H9 (cell line): Measurements from ENCODE around the gene KRT6C. TPM values are rescaled to one million over a fixed set of nuclear protein-coding genes. Genes with fewer than 3 reads are reported as not detected.
"Not testable (repeated sequence)": the region's sequence is repeated elsewhere in the genome, so short reads cannot be mapped to it uniquely, and the experiment has no call there.

Source experiments
- DNase-seq: peaks from one replicate; pipeline ENCODE4 v3.0.0-alpha.2; 2017
- H2AFZ ChIP-seq: one replicate; pipeline ENCODE4 v1.6.1; 2013; ENCODE audit warnings: mild to moderate bottlenecking, low read length, control low read depth, moderate library complexity
- H2AK5ac ChIP-seq: 2 replicates; pipeline ENCODE4 v1.6.1; 2013; ENCODE audit warnings: low read length, control low read depth, mixed read lengths; ENCODE audit not compliant: insufficient read length
- H2BK120ac ChIP-seq: one replicate; pipeline ENCODE4 v1.6.1; 2013; ENCODE audit warnings: low read depth, mild to moderate bottlenecking, low read length, control low read depth, inconsistent platforms; ENCODE audit not compliant: poor library complexity, severe bottlenecking
- H2BK12ac ChIP-seq: 2 replicates; pipeline ENCODE4 v1.6.1; 2013; ENCODE audit warnings: low read length, control low read depth, mixed read lengths, low read depth; ENCODE audit not compliant: insufficient read length
- H2BK15ac ChIP-seq: 2 replicates; pipeline ENCODE4 v1.6.1; 2013; ENCODE audit warnings: low read depth, low read length, control low read depth
- H2BK20ac ChIP-seq: one replicate; pipeline ENCODE4 v1.6.1; 2013; ENCODE audit warnings: low read depth, mild to moderate bottlenecking, low read length, control low read depth, inconsistent platforms; ENCODE audit not compliant: poor library complexity, severe bottlenecking
- H2BK5ac ChIP-seq: 2 replicates; pipeline ENCODE4 v1.6.1; 2013; ENCODE audit warnings: low read length, control low read depth, mixed read lengths; ENCODE audit not compliant: insufficient read length
- H3K14ac ChIP-seq: 2 replicates; pipeline ENCODE4 v1.6.1; 2013; ENCODE audit warnings: low read length, control low read depth; ENCODE audit not compliant: insufficient read depth
- H3K18ac ChIP-seq: 2 replicates; pipeline ENCODE4 v1.6.1; 2013; ENCODE audit warnings: low read depth, mild to moderate bottlenecking, mixed read lengths, low read length, control low read depth; ENCODE audit not compliant: insufficient read length
- H3K23ac ChIP-seq: 2 replicates; pipeline ENCODE4 v1.6.1; 2013; ENCODE audit warnings: low read length, control low read depth, mixed read lengths, low read depth; ENCODE audit not compliant: insufficient read length
- H3K23me2 ChIP-seq: 2 replicates; pipeline ENCODE4 v1.6.1; 2013; ENCODE audit warnings: low read depth, mild to moderate bottlenecking, mixed read lengths, low read length, control low read depth; ENCODE audit not compliant: insufficient read length, poor library complexity, severe bottlenecking
- H3K27ac ChIP-seq: 2 replicates; pipeline ENCODE4 v1.5.1; 2013; ENCODE audit warnings: low read length, control low read depth, mixed read lengths, low read depth; ENCODE audit not compliant: insufficient read length
- H3K27me3 ChIP-seq: 2 replicates; pipeline ENCODE4 v1.6.1; 2013; ENCODE audit warnings: low read length, control low read depth, inconsistent platforms; ENCODE audit not compliant: insufficient read depth
- H3K4ac ChIP-seq: 2 replicates; pipeline ENCODE4 v1.6.1; 2013; ENCODE audit warnings: low read depth, mild to moderate bottlenecking, control low read depth, inconsistent platforms, low read length, moderate library complexity
- H3K4me1 ChIP-seq: 2 replicates; pipeline ENCODE4 v1.6.1; 2013; ENCODE audit warnings: low read length, control low read depth, inconsistent platforms; ENCODE audit not compliant: insufficient read depth
- H3K4me2 ChIP-seq: 2 replicates; pipeline ENCODE4 v1.6.1; 2013; ENCODE audit warnings: low read length, control low read depth, mixed read lengths; ENCODE audit not compliant: insufficient read length, insufficient read depth
- H3K56ac ChIP-seq: 2 replicates; pipeline ENCODE4 v1.6.1; 2013; ENCODE audit warnings: low read depth, mild to moderate bottlenecking, mixed read lengths, low read length, control low read depth; ENCODE audit not compliant: insufficient read length
- H3K79me1 ChIP-seq: 2 replicates; pipeline ENCODE4 v1.6.1; 2013; ENCODE audit warnings: low read depth, mild to moderate bottlenecking, moderate library complexity, low read length, control low read depth, inconsistent platforms; ENCODE audit not compliant: insufficient read depth, poor library complexity, severe bottlenecking
- H3K79me2 ChIP-seq: 2 replicates; pipeline ENCODE4 v1.6.1; 2013; ENCODE audit warnings: low read length, control low read depth, inconsistent platforms; ENCODE audit not compliant: insufficient read depth
- H3K9ac ChIP-seq: 2 replicates; pipeline ENCODE4 v1.6.1; 2013; ENCODE audit warnings: low read length, control low read depth, mixed read lengths; ENCODE audit not compliant: insufficient read length; ENCODE audit errors: extremely low read depth
- H3K9me3 ChIP-seq: one replicate; pipeline ENCODE4 v1.6.1; 2013; ENCODE audit warnings: low read depth, low read length, inconsistent platforms; ENCODE audit not compliant: control insufficient read depth
- H3T11ph ChIP-seq: one replicate; pipeline ENCODE4 v1.6.1; 2013; ENCODE audit warnings: mild to moderate bottlenecking, low read length, control low read depth, inconsistent platforms
- H4K20me1 ChIP-seq: one replicate; pipeline ENCODE4 v1.6.1; 2013; ENCODE audit not compliant: control insufficient read depth, insufficient read length, insufficient read depth
- H4K5ac ChIP-seq: 2 replicates; pipeline ENCODE4 v1.6.1; 2013; ENCODE audit warnings: low read depth, mild to moderate bottlenecking, mixed read lengths, low read length, control low read depth; ENCODE audit not compliant: insufficient read length
- H4K8ac ChIP-seq: replicated peaks from 2 replicates; pipeline ENCODE4 v1.6.1; 2013; ENCODE audit warnings: low read length, control low read depth, mixed read lengths, low read depth; ENCODE audit not compliant: insufficient read length
- H4K91ac ChIP-seq: 2 replicates; pipeline ENCODE4 v1.6.1; 2013; ENCODE audit warnings: low read depth, mild to moderate bottlenecking, moderate library complexity, mixed read lengths, low read length, control low read depth; ENCODE audit not compliant: insufficient read length
- H3K27ac Mint-ChIP-seq, 3 experiments: 2 replicates in 2 of 3; 3 replicates in 1 of 3; pipeline ENCODE4 v1.8.0; 2020 to 2021; ENCODE audit warnings: mixed read lengths in 3 of 3, mild to moderate bottlenecking in 1 of 3, moderate library complexity in 1 of 3
- H3K27me3 Mint-ChIP-seq: 2 replicates; pipeline ENCODE4 v1.8.0; 2021; ENCODE audit warnings: low read depth, mild to moderate bottlenecking, moderate library complexity, mixed read lengths
- H3K36me3 Mint-ChIP-seq, 3 experiments: 2 replicates in 2 of 3; 3 replicates in 1 of 3; pipeline ENCODE4 v1.8.0; 2020 to 2021; ENCODE audit warnings: low read depth in 3 of 3, mixed read lengths in 3 of 3; ENCODE audit not compliant: insufficient read depth in 1 of 3
- H3K4me1 Mint-ChIP-seq, 2 experiments: 2 replicates each; pipeline ENCODE4 v1.8.0; 2020; ENCODE audit warnings: mixed read lengths in 2 of 2
- H3K4me3 Mint-ChIP-seq, 2 experiments: 2 replicates in 1 of 2; 3 replicates in 1 of 2; pipeline ENCODE4 v1.8.0; 2020 to 2021; ENCODE audit warnings: mild to moderate bottlenecking in 2 of 2, mixed read lengths in 2 of 2, moderate library complexity in 1 of 2
- H3K9me3 Mint-ChIP-seq, 2 experiments: 2 replicates in 1 of 2; 3 replicates in 1 of 2; pipeline ENCODE4 v1.8.0; 2020; ENCODE audit warnings: mild to moderate bottlenecking in 2 of 2, mixed read lengths in 2 of 2, moderate library complexity in 1 of 2
- CTCF ChIP-seq: fragments of 200-600 bp; sonication (generic); conservative IDR thresholded peaks from 3 replicates; pipeline ENCODE4 v1.8.0; 2021; ENCODE audit warnings: antibody characterized with exemption, mild to moderate bottlenecking
- WGBS: extraction: QIAGEN DNeasy Blood & Tissue Kit; methylation state at CpG from one replicate; pipeline ENCODE4 v1.1.7; 2013; ENCODE audit warnings: missing lambda C conversion rate, low lambda C conversion rate, mixed read lengths; ENCODE audit not compliant: insufficient read length; ENCODE audit errors: extremely low coverage; 5-methylcytosine and 5-hydroxymethylcytosine counted together
- total RNA-seq: library from RNA; stranded (reverse); gene quantifications from 2 replicates; pipeline ENCODE4 v1.2.1, GENCODE V29; 2021

Gene KRT6C
- total RNA-seq, 1 experiment from 2014 or later, result not detected

- no peak overlapping the region for H2BK15ac ChIP-seq
- H3K9me3 ChIP-seq, result no peaks in the 10 kb centered on the region
- H3K23me2 ChIP-seq, result no peaks in the 10 kb centered on the region
- no peaks in the 10 kb centered on the region for H3K79me2 ChIP-seq
- H3K27ac Mint-ChIP-seq, result no peak overlapping the region
- no peaks in the 10 kb centered on the region for H3K27me3 ChIP-seq
- no peaks in the 10 kb centered on the region for H4K20me1 ChIP-seq
- no peak overlapping the region for H2BK20ac ChIP-seq
- H4K91ac ChIP-seq, result no peak overlapping the region
- no peaks in the 10 kb centered on the region for H3K4me1 ChIP-seq
- no peak overlapping the region for H2BK5ac ChIP-seq
- no peak overlapping the region for H2BK120ac ChIP-seq
- no peaks in the 10 kb centered on the region; the same call in 1 of the 2 replicates for H3K27me3 Mint-ChIP-seq
- H3K4me1 Mint-ChIP-seq, result peaks cover 8 to 15% of the 10 kb centered on the region in 2 experiments
- 0 out of 5 replicates have a peak, but pooled peaks cover 0 to 3% of the 10 kb centered on the region in 2 experiments for H3K9me3 Mint-ChIP-seq
- no peak overlapping the region for H3K4me2 ChIP-seq
- WGBS, result no CpG with 5 or more reads among the region's 7 CpGs
- no peak overlapping the region for H3K4me3 Mint-ChIP-seq
- H2BK12ac ChIP-seq, result no peak overlapping the region
- H3K9ac ChIP-seq, result no peak overlapping the region
- no peaks in the 10 kb centered on the region for H3K36me3 Mint-ChIP-seq
- no peaks in the 10 kb centered on the region for H3K79me1 ChIP-seq
- H3T11ph ChIP-seq, result no peak overlapping the region
- H3K56ac ChIP-seq, result no peak overlapping the region
- H4K8ac ChIP-seq, result no peak overlapping the region
- H2AFZ ChIP-seq, result no peak overlapping the region
- H3K23ac ChIP-seq, result no peak overlapping the region
- H3K14ac ChIP-seq, result no peak overlapping the region
- no peak for TF ChIP-seq CTCF
- no peak overlapping the region for H2AK5ac ChIP-seq
- no peak overlapping the region for H3K4ac ChIP-seq
- H4K5ac ChIP-seq, result no peak overlapping the region
- no peak overlapping the region for H3K27ac ChIP-seq
- no peak overlapping the region for H3K18ac ChIP-seq
- no peak for DNase-seq
These were observed 27.9 kb upstream of the KRT6C start for GRCh38 chr12:52501490-52501889.

GRCh38 chr12:52500574-52500973 is 27.0 kb upstream of the KRT6C start:
- no CpG with 5 or more reads among the region's 6 CpGs for WGBS

More at GRCh38 chr12:52500574-52500973, 27.0 kb upstream of the KRT6C start:
- not testable (repeated sequence) for H3K9ac ChIP-seq, H2BK12ac ChIP-seq, H3K4me2 ChIP-seq, H3T11ph ChIP-seq, H3K23ac ChIP-seq, H3K27ac ChIP-seq, H3K9me3 Mint-ChIP-seq, H2AK5ac ChIP-seq, H4K20me1 ChIP-seq, H3K18ac ChIP-seq, H3K79me2 ChIP-seq, H3K14ac ChIP-seq, H3K27me3 Mint-ChIP-seq, H3K4me3 Mint-ChIP-seq, H2BK5ac ChIP-seq, H3K27ac Mint-ChIP-seq, DNase-seq, H3K4ac ChIP-seq, H3K36me3 Mint-ChIP-seq, H4K8ac ChIP-seq, H3K4me1 ChIP-seq, H2AFZ ChIP-seq, H2BK15ac ChIP-seq, H3K79me1 ChIP-seq, H4K91ac ChIP-seq, H3K27me3 ChIP-seq, H3K23me2 ChIP-seq, H2BK20ac ChIP-seq, H4K5ac ChIP-seq, H3K9me3 ChIP-seq, H3K56ac ChIP-seq, H2BK120ac ChIP-seq
- H3K4me1 Mint-ChIP-seq, result peaks cover 18 to 24% of the 10 kb centered on the region in 2 experiments
